Activated CD4-positive, alpha-beta T cell treated with anti-CD3 and anti-CD28 coated beads, Interleukin-2, amount 10 ng/mL, durations not matched to agents 24 days and 14 days (primary cell): ENCODE results near the gene FOXL3. TPM values are rescaled to one million over a fixed set of nuclear protein-coding genes. Genes with fewer than 3 reads are reported as not detected.

ENCODE experiments used
- DNase-seq: peaks from one replicate; pipeline ENCODE4 v3.0.0; 2022
- H3K27ac Mint-ChIP-seq: one replicate; pipeline ENCODE4 v1.8.0; 2022; ENCODE audit warnings: mild to moderate bottlenecking, mixed read lengths
- H3K27me3 Mint-ChIP-seq: one replicate; pipeline ENCODE4 v1.8.0; 2022; ENCODE audit warnings: mixed read lengths
- H3K36me3 Mint-ChIP-seq: one replicate; pipeline ENCODE4 v1.8.0; 2022; ENCODE audit warnings: low read depth, mild to moderate bottlenecking, mixed read lengths
- H3K4me1 Mint-ChIP-seq: one replicate; pipeline ENCODE4 v1.8.0; 2021; ENCODE audit warnings: mixed read lengths
- H3K4me3 Mint-ChIP-seq: one replicate; pipeline ENCODE4 v1.8.0; 2022; ENCODE audit warnings: mild to moderate bottlenecking, moderate library complexity, mixed read lengths
- H3K9me3 Mint-ChIP-seq: one replicate; pipeline ENCODE4 v1.8.0; 2021; ENCODE audit warnings: mixed read lengths
- intact Hi-C: fragments of 100-400 bp; cut with micrococcal nuclease; formaldehyde crosslinking; loops from one replicate; pipeline ENCODE4 v1.15.1; 2023
- total RNA-seq: library from RNA; stranded (reverse); gene quantifications from 2 replicates; pipeline ENCODE4 v1.2.3, GENCODE V29; 2022

FOXL3 gene
- total RNA-seq, 1 donor from 2014 or later = not detected

GRCh38 chr7:268991-269390 is 21.0 kb upstream of the FOXL3 start:
- Mint-ChIP-seq H3K36me3 (no peaks in the 10 kb centered on the region), H3K4me3 (no peak overlapping the region), H3K4me1 (no peaks in the 10 kb centered on the region), H3K27me3 (no peaks in the 10 kb centered on the region), H3K27ac (no peak overlapping the region), H3K9me3 (peaks cover 3% of the 10 kb centered on the region)
- intact Hi-C loops = no loop called here
- no peak for DNase-seq

GRCh38 chr7:269721-270120 is 20.2 kb upstream of the FOXL3 start:
- intact Hi-C loops = no loop called here
- H3K36me3 Mint-ChIP-seq = no peaks in the 10 kb centered on the region
- DNase-seq = no peak
- no peaks in the 10 kb centered on the region for H3K27me3 Mint-ChIP-seq
- no peaks in the 10 kb centered on the region for H3K4me1 Mint-ChIP-seq
- H3K4me3 Mint-ChIP-seq = no peak overlapping the region
- H3K9me3 Mint-ChIP-seq = peaks cover 3% of the 10 kb centered on the region
- no peak overlapping the region for H3K27ac Mint-ChIP-seq

DNA sequence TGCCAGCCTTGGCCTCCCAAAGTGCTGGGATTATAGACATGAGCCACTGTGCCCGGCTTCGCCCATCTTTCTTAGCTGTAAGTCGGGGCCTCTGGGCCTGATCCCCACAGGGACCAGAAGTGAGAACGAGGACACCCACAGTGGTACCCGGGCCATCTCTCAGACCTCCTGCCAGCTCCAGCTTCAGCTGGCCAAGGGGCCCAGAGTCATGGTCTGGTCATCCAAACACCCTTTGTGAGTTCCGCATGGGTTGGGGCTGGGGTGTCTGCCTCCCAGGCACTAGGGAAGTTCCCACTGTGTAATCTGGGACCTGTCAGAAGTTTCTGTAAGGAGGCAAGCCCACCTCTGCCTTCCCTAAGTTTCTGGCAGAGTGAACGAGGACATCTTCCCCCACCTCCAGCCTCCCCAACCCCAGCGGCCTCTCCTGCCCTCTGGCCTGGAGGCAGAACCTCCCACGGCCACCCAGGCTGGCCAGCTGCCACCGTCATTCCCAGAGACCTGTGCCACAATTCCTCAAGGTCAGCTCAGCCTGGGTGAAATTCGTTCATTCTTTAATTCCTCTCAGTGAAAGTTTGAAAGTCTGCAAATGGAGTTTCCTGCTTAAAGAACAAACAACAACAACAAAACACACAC is 19.5 kb upstream of the FOXL3 start:
- H3K4me3 Mint-ChIP-seq = no peak overlapping the region
- H3K27me3 Mint-ChIP-seq = no peaks in the 10 kb centered on the region
- peaks cover 3% of the 10 kb centered on the region for H3K9me3 Mint-ChIP-seq
- no peak for DNase-seq
- intact Hi-C loops = no loop called here
- no peaks in the 10 kb centered on the region for H3K4me1 Mint-ChIP-seq
- no peaks in the 10 kb centered on the region for H3K36me3 Mint-ChIP-seq
- no peak overlapping the region for H3K27ac Mint-ChIP-seq

DNA sequence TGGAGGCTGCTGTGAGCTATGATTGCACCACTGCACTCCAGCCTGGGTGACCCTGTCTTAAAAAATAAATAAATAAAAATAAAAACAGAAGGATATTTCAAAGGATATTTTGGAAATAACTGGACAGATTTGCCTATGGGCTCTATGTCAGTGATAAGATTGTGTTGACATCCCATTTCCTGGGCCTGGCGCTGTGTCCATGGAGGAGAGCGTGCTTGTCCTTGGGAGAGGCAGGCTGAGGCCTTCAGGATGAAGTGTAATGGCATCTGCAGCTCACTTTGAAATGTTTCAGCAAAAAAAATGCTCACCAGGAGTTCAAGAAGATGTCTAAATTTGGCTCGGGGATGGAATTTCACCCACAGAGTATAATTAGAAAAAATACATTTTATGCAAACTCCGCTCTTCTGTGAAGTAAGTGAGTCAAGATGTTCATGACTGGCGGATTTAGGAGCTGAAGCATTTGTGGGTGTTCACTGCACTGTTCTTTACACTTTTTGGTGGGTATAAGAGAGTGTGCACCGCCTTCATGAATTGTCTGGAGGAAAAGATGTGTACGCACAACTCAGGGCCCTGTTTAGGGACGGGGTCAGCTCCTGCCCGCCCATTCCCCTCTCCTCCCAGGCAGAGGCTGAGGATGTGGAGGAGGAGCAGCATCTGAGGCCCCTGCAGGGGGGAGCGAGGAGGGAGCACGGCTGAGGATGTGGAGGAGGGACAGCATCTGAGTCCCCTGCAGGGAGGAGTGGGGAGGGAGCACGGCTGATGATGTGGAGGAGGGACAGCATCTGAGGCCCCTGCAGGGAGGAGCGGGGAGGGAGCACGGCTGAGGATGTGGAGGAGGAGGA is 18.5 kb upstream of the FOXL3 start:
- DNase-seq = no peak
- Mint-ChIP-seq H3K4me3 (no peak overlapping the region), H3K27ac (no peak overlapping the region), H3K9me3 (peaks cover 3% of the 10 kb centered on the region), H3K36me3 (no peaks in the 10 kb centered on the region), H3K27me3 (no peaks in the 10 kb centered on the region), H3K4me1 (no peaks in the 10 kb centered on the region)
- intact Hi-C loops = no loop called here

GRCh38 chr7:272108-272615 is 17.8 kb upstream of the FOXL3 start:
- intact Hi-C loops = no loop called here
- H3K9me3 Mint-ChIP-seq = peaks cover 3% of the 10 kb centered on the region

DNA sequence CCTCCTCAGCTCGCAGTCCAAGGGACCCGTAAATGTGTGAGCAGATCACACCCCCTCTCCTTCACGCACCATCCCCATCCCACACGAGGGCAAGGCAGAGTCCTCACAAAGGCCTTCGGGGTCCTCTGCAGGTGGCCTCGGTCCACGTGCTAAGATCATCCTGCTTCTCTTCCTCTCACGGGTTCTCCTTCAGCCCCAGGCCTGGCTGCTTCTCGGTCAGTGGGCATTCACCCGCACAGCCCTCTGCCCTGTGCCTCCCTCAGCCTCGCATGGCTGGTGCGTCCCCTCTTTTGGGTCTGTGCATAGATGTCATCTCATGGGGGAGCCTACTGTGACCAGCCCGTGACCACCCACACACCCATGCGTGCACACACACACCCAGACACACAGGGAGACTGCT is 17.3 kb upstream of the FOXL3 start:
- no peak for DNase-seq
- intact Hi-C loops = no loop called here
- Mint-ChIP-seq H3K36me3 (no peaks in the 10 kb centered on the region), H3K27me3 (no peaks in the 10 kb centered on the region), H3K27ac (no peak overlapping the region), H3K4me1 (no peaks in the 10 kb centered on the region), H3K9me3 (peaks cover 3% of the 10 kb centered on the region), H3K4me3 (no peak overlapping the region)

More at GRCh38 chr7:272108-272615, 17.8 kb upstream of the FOXL3 start:
- no peak for DNase-seq
- H3K27me3 Mint-ChIP-seq = no peaks in the 10 kb centered on the region
- H3K27ac Mint-ChIP-seq = no peak overlapping the region
- H3K36me3 Mint-ChIP-seq = no peaks in the 10 kb centered on the region
- no peaks in the 10 kb centered on the region for H3K4me1 Mint-ChIP-seq
- H3K4me3 Mint-ChIP-seq = no peak overlapping the region

DNA sequence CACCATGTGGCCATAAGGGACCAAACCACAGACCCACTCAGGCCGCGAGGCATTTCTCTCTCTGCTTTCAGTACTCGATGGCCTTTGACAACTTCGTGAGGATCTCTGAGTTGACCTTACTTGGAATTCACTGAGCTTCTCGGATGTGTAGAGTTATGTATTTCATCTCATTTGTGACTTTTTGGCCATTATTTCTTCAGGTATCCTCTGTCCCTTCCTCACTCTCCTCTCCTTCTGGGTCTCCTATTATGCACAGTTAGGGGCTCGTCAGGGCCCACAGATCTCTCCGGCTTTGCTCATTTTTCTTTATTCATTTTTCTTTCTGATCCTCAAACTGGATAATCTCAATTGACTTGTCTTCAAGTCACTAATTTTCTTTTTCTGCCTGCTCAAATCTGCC is 16.6 kb upstream of the FOXL3 start:
- Mint-ChIP-seq H3K4me1 (no peaks in the 10 kb centered on the region), H3K27ac (no peak overlapping the region), H3K9me3 (peaks cover 3% of the 10 kb centered on the region), H3K27me3 (no peaks in the 10 kb centered on the region), H3K4me3 (no peak overlapping the region), H3K36me3 (no peaks in the 10 kb centered on the region)
- intact Hi-C loops = no loop called here
- DNase-seq = no peak

DNA sequence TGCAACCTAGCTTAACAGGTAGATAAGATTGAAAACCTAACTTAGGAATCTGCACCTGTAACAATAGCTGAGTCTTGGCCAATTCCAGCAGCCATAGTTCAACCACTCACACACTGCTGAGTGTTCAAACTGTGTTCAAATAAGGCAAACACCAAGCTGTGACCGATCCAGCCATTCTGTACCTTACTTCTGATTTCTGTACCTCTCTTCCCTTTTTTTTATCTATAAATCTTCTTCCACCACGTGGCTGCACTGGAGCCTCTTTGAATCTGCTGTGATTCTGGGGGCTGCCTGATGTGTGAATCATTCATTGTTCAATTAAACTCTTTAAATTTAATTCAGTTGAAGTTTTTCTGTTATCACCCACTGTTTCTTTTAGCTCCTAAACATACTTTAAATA is 15.7 kb upstream of the FOXL3 start:
- intact Hi-C loops = no loop called here
- H3K9me3 Mint-ChIP-seq = peaks cover 3% of the 10 kb centered on the region
- no peaks in the 10 kb centered on the region for H3K36me3 Mint-ChIP-seq
- DNase-seq = no peak
- H3K4me3 Mint-ChIP-seq = no peak overlapping the region
- no peak overlapping the region for H3K27ac Mint-ChIP-seq
- no peaks in the 10 kb centered on the region for H3K27me3 Mint-ChIP-seq
- no peaks in the 10 kb centered on the region for H3K4me1 Mint-ChIP-seq

- Mint-ChIP-seq H3K4me3 (no peak overlapping the region), H3K4me1 (no peaks in the 10 kb centered on the region), H3K36me3 (no peaks in the 10 kb centered on the region), H3K27ac (no peak overlapping the region), H3K27me3 (no peaks in the 10 kb centered on the region), H3K9me3 (peaks cover 3% of the 10 kb centered on the region)
- intact Hi-C loops = no loop called here
- DNase-seq = no peak
These were observed 13.6 kb upstream of the FOXL3 start for GRCh38 chr7:276230-276835.

DNA sequence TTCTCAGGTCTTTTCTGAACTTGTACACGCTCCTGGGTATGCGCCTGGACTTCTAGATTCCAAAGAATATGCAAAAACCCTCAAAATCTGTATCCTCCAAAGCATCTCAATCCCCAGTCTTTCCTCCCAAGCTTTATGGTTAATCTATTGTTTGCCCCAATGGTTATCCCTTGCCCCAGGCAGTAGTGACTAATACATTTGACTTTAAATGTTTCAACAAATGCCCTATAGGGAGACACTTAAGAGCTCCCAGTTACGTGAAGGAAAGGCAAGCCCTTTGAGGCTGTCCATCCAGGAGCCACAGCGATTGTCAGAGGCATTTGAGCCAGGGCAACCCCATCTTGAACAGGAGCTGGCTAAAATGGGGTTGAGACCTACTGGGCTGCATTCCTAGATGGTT is 12.7 kb upstream of the FOXL3 start:
- no peak for DNase-seq
- intact Hi-C loops = no loop called here
- Mint-ChIP-seq H3K4me1 (no peaks in the 10 kb centered on the region), H3K27ac (no peak overlapping the region), H3K9me3 (peaks cover 3% of the 10 kb centered on the region), H3K4me3 (no peak overlapping the region), H3K27me3 (no peaks in the 10 kb centered on the region), H3K36me3 (no peaks in the 10 kb centered on the region)

DNA sequence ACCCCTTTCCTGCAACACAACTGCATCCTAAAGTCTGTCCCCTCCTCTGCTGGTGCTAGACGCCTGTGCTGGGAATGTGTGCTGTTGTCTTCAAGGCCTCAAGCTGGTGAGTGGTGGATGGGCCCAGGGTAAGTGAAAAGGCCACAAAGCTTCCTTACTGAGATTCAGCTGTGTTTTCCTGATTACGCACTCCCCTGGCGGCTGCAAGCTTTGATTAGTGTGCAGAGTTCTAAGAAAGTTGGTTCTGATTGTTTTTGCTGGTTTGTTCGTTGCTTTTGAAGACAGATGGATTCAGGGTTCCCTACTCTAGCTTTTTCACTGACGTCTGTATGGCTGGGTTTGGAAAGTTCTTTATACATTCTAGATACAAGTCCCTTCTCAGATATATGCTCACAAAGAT is 11.9 kb upstream of the FOXL3 start:
- no peaks in the 10 kb centered on the region for H3K36me3 Mint-ChIP-seq
- H3K9me3 Mint-ChIP-seq = peaks cover under 1% of the 10 kb centered on the region
- H3K27me3 Mint-ChIP-seq = no peaks in the 10 kb centered on the region
- H3K4me3 Mint-ChIP-seq = no peak overlapping the region
- intact Hi-C loops = no loop called here
- no peak overlapping the region for H3K27ac Mint-ChIP-seq
- DNase-seq = no peak
- no peaks in the 10 kb centered on the region for H3K4me1 Mint-ChIP-seq

DNA sequence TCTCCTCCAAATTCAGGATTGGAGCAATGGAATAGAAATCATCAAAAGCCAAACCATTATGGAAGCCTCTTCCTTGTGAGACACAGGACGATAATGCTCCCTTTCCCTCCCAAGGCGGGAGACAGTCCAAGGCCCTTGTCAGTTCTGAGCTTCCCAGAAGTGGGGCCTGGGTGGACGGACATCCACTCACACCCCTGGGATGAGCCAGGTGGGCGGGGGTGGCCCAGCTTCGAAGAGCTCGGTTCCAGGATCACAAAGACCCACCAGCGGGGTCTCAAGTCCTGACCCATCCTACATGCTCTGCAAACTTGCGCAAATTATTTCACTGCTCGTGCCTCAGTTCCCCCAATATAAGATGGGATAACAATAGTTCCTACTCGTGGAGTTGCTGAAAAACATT is 10.1 kb upstream of the FOXL3 start:
- DNase-seq = no peak
- no peaks in the 10 kb centered on the region for H3K9me3 Mint-ChIP-seq
- H3K27ac Mint-ChIP-seq = no peak overlapping the region
- H3K27me3 Mint-ChIP-seq = no peaks in the 10 kb centered on the region
- no peaks in the 10 kb centered on the region for H3K4me1 Mint-ChIP-seq
- no peaks in the 10 kb centered on the region for H3K36me3 Mint-ChIP-seq
- H3K4me3 Mint-ChIP-seq = no peak overlapping the region
- intact Hi-C loops = no loop called here

DNA sequence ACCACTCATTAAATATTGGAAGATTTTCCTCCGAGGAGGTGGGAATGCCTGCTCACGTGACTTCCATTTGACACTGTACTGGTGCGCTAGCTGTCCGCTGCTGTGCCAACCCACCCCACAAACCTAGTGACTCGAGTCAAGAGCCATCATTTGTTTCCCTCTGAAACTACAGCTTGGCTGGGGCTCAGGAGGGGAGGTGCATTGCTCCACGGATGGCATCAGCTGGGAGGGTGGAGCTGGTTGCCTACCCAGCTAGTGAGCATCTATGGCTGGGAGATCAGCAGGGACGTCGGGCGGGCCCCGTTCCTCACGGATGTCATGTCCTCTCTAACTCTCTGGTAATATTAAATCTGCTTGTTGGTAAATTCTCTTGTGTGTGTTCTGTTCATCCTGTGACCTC is 9.5 kb upstream of the FOXL3 start:
- H3K27ac Mint-ChIP-seq = no peak overlapping the region
- H3K27me3 Mint-ChIP-seq = no peaks in the 10 kb centered on the region
- no peaks in the 10 kb centered on the region for H3K9me3 Mint-ChIP-seq
- H3K36me3 Mint-ChIP-seq = no peaks in the 10 kb centered on the region
- no peak for DNase-seq
- H3K4me3 Mint-ChIP-seq = no peak overlapping the region
- no peaks in the 10 kb centered on the region for H3K4me1 Mint-ChIP-seq
- intact Hi-C loops = no loop called here

- H3K27me3 Mint-ChIP-seq = no peaks in the 10 kb centered on the region
- intact Hi-C loops = no loop called here
These were observed 8.3 kb upstream of the FOXL3 start for GRCh38 chr7:281637-282036.

More at GRCh38 chr7:281637-282036, 8.3 kb upstream of the FOXL3 start:
- DNase-seq = no peak
- H3K4me3 Mint-ChIP-seq = no peak overlapping the region
- H3K9me3 Mint-ChIP-seq = no peaks in the 10 kb centered on the region
- H3K36me3 Mint-ChIP-seq = no peaks in the 10 kb centered on the region
- no peaks in the 10 kb centered on the region for H3K4me1 Mint-ChIP-seq
- no peak overlapping the region for H3K27ac Mint-ChIP-seq
